Suprapubic skin (tissue), 4 donors: ENCODE measurements around the gene METTL16. TPM values are rescaled to one million over a fixed set of nuclear protein-coding genes. Genes with fewer than 3 reads are reported as not detected.

ENCODE experiments used
- DNase-seq, 2 donors: peaks; one replicate each; pipeline ENCODE4 v3.0.0-alpha.2; 2019; ENCODE audit warnings: low spot score in 2 of 2
- H3K27ac ChIP-seq: fragments of 200-600 bp; sonication (generic); one replicate; pipeline ENCODE4 v1.5.1; 2019
- H3K27me3 ChIP-seq: fragments of 200-600 bp; sonication (generic); one replicate; pipeline ENCODE4 v1.5.1; 2019
- H3K36me3 ChIP-seq: fragments of 200-600 bp; sonication (generic); one replicate; pipeline ENCODE4 v1.5.1; 2019
- H3K4me1 ChIP-seq: fragments of 200-600 bp; sonication (generic); one replicate; pipeline ENCODE4 v1.5.1; 2019
- H3K4me3 ChIP-seq: fragments of 200-600 bp; sonication (generic); one replicate; pipeline ENCODE4 v1.5.1; 2019; ENCODE audit warnings: mild to moderate bottlenecking
- H3K9me3 ChIP-seq: fragments of 200-600 bp; sonication (generic); one replicate; pipeline ENCODE4 v1.5.1; 2019
- EP300 ChIP-seq: sonication (generic); formaldehyde crosslinking; IDR thresholded peaks from one replicate; pipeline ENCODE4 v1.6.1; 2017; ENCODE audit warnings: antibody characterized with exemption
- POLR2A ChIP-seq, 2 donors: fragments of 450-650 bp; IDR thresholded peaks; one replicate each; pipeline ENCODE4 v1.6.1; 2017; ENCODE audit warnings: antibody characterized with exemption in 2 of 2, mild to moderate bottlenecking in 2 of 2, moderate library complexity in 2 of 2
- POLR2AphosphoS5 ChIP-seq, 3 donors: sonication (generic); formaldehyde crosslinking; IDR thresholded peaks; one replicate each; pipeline ENCODE4 v1.6.1; 2017; ENCODE audit warnings: antibody characterized with exemption in 3 of 3
- WGBS: methylation state at CpG from one replicate; pipeline ENCODE4 v1.1.5; 2018; 5-methylcytosine and 5-hydroxymethylcytosine counted together
- total RNA-seq, 4 donors: library from RNA; depleted of rRNA; stranded (reverse); fragments of >200 nt; gene quantifications; one replicate each; pipeline ENCODE4 v1.1.0, GENCODE V29; 2016
- TF ChIP-seq, protein P1 (sequence below), 2 donors: fragments of 200-600 bp in 1 of 2; fragments of 450-650 bp in 1 of 2; sonication (generic) in 1 of 2; IDR thresholded peaks; one replicate each; pipeline ENCODE4 v1.5.1; 2016 to 2019; ENCODE audit warnings: antibody characterized with exemption in 2 of 2, mild to moderate bottlenecking in 1 of 2, moderate library complexity in 1 of 2

The METTL16 gene
- total RNA-seq, 4 donors from 2014 or later, result 30.8 to 53.3 (median 35.9) TPM

DNA sequence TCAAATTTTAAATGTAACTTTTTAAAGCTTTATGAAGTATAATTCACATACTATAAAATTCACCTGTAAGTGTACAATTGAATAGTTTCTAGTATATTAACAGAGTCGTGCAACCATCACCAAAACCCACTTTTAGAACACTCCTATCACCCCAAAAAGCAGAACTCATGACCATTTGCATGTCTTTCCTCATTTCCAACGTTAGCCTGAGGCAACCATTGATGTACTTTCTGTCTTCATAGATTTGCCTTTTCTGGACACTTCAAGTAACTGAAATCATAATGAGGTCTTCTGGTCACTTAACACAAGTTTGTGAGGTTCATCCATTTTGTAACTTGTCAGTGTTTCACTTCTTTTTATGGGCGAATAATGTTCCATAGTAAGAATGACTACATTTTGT lies 33.2 kb downstream of the METTL16 start:
- Histone ChIP-seq H3K27ac (no peak overlapping the region), H3K36me3 (peaks cover 34% of the 10 kb centered on the region), H3K4me1 (peaks cover 2% of the 10 kb centered on the region), H3K4me3 (no peak overlapping the region), H3K9me3 (no peaks in the 10 kb centered on the region), H3K27me3 (no peaks in the 10 kb centered on the region)
- 79% methylated on average over 3 of the region's 3 CpGs for WGBS
- no peak for TF ChIP-seq POLR2AphosphoS5 (IDR thresholded peaks at IDR 0.05)
- no peak for TF ChIP-seq EP300
- TF ChIP-seq POLR2A (IDR thresholded peaks at IDR 0.05), result no peak
- no peak for DNase-seq

DNA sequence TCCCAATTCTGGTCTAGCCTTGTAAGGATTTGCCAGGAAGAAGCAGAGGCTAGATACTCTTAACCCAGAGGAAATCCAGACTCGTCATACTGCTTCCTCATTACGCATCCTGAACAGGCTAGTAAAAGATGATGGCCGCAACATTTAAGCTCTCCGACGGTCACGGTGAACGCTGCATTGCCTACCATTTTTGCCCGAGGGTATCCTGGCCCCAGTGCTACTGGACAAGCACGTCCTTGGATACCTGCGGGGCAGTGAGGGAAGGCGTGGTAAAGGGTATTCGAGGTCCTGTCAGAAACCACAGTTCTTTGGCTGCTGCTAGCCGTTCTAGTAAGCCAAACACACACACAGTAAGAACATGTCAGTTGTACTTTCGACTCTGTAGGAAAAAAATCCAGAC lies 36.6 kb downstream of the METTL16 start:
- WGBS, result 94% methylated on average over 14 of the region's 14 CpGs
- Histone ChIP-seq H3K36me3 (peaks cover 56% of the 10 kb centered on the region), H3K4me3 (no peak overlapping the region), H3K4me1 (no peaks in the 10 kb centered on the region), H3K27ac (no peak overlapping the region), H3K9me3 (no peaks in the 10 kb centered on the region), H3K27me3 (no peaks in the 10 kb centered on the region)
- TF ChIP-seq POLR2A (IDR thresholded peaks at IDR 0.05) (no peak), POLR2AphosphoS5 (IDR thresholded peaks at IDR 0.05) (no peak), EP300 (no peak)
- TF ChIP-seq, protein P1, sequence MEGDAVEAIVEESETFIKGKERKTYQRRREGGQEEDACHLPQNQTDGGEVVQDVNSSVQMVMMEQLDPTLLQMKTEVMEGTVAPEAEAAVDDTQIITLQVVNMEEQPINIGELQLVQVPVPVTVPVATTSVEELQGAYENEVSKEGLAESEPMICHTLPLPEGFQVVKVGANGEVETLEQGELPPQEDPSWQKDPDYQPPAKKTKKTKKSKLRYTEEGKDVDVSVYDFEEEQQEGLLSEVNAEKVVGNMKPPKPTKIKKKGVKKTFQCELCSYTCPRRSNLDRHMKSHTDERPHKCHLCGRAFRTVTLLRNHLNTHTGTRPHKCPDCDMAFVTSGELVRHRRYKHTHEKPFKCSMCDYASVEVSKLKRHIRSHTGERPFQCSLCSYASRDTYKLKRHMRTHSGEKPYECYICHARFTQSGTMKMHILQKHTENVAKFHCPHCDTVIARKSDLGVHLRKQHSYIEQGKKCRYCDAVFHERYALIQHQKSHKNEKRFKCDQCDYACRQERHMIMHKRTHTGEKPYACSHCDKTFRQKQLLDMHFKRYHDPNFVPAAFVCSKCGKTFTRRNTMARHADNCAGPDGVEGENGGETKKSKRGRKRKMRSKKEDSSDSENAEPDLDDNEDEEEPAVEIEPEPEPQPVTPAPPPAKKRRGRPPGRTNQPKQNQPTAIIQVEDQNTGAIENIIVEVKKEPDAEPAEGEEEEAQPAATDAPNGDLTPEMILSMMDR (IDR thresholded peaks at IDR 0.05), result no peak
- no peak for DNase-seq

DNA sequence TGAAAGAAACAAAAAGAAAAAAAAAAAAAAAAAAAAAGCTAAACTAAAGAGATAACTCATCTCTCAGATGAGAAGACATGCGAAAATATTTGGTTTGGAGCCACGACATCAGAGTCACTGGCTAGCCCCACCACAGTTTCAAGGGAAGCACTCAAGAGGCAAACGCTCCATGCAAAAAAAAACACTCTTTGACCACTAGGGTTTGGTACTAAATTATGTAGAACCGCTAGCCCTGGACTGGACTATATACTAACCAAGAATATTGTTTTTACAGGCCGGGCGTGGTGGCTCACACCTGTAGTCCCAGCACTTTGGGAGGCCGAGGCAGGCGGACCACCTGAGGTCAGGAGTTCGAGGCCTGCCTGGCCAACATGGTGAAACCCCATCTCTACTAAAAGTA lies 37.3 kb downstream of the METTL16 start:
- no peak for DNase-seq
- H3K4me3 ChIP-seq, result no peak overlapping the region
- H3K9me3 ChIP-seq, result no peaks in the 10 kb centered on the region
- no peak overlapping the region for H3K27ac ChIP-seq
- no peak for TF ChIP-seq POLR2A (IDR thresholded peaks at IDR 0.05)
- no peak for TF ChIP-seq EP300
- no peak for TF ChIP-seq POLR2AphosphoS5 (IDR thresholded peaks at IDR 0.05)
- TF ChIP-seq, protein P1 (IDR thresholded peaks at IDR 0.05), result no peak
- 94% methylated on average over 9 of the region's 9 CpGs for WGBS
- no peaks in the 10 kb centered on the region for H3K4me1 ChIP-seq
- peaks cover 60% of the 10 kb centered on the region for H3K36me3 ChIP-seq
- H3K27me3 ChIP-seq, result no peaks in the 10 kb centered on the region

DNA sequence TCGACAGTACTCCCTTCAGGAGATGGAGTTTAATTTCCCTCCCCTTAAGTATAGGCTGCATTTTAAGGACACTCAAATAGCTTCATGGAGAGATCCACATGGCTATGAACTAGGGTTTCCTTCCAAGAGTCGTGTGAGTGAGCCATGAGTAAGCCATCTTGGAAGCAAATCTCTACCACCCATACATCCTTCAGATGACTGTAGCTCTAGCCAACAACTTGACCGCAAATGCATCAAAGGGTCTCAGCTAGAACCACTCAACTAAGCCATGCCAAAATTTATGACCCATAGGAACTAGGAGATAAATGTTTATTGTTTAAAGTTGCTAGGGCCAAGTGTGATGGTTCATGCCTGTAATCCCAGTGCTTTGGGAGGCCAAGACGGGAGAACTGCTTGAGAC lies 43.4 kb downstream of the METTL16 start:
- 92% methylated on average over 4 of the region's 4 CpGs for WGBS
- H3K9me3 ChIP-seq, result no peaks in the 10 kb centered on the region
- no peak overlapping the region for H3K4me3 ChIP-seq
- H3K36me3 ChIP-seq, result peaks cover 72% of the 10 kb centered on the region
- DNase-seq, result no peak
- H3K4me1 ChIP-seq, result no peaks in the 10 kb centered on the region
- H3K27ac ChIP-seq, result no peak overlapping the region
- no peaks in the 10 kb centered on the region for H3K27me3 ChIP-seq
- TF ChIP-seq POLR2A (IDR thresholded peaks at IDR 0.05) (no peak), POLR2AphosphoS5 (IDR thresholded peaks at IDR 0.05) (no peak), EP300 (no peak)
- TF ChIP-seq, protein P1 (IDR thresholded peaks at IDR 0.05), result no peak

DNA sequence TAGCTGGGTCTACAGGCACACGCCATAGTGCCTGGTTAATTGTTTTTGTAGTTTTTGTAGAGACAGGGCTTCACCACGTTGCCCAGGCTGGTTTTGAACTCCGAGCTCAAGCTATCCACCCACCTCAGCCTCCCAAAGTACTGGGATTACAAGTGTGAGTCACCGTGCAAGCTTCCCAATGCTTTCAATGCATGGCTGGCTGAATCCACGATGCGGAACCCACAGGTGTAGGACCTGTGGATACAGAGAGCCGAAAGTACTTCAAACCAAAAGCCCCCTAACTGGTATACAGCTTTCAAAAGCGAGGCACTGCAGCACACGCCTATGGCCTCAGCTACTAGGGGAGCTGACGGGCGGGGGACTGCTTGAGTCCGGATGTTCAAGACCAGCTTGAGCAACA lies 44.8 kb downstream of the METTL16 start:
- DNase-seq, result no peak
- Histone ChIP-seq H3K9me3 (no peaks in the 10 kb centered on the region), H3K36me3 (peaks cover 73% of the 10 kb centered on the region), H3K27me3 (no peaks in the 10 kb centered on the region), H3K4me1 (no peaks in the 10 kb centered on the region), H3K27ac (no peak overlapping the region), H3K4me3 (no peak overlapping the region)
- TF ChIP-seq EP300, result no peak
- TF ChIP-seq, protein P1 (IDR thresholded peaks at IDR 0.05), result no peak
- TF ChIP-seq POLR2AphosphoS5 (IDR thresholded peaks at IDR 0.05), result no peak
- TF ChIP-seq POLR2A (IDR thresholded peaks at IDR 0.05), result no peak
- WGBS, result 94% methylated on average over 12 of the region's 12 CpGs

DNA sequence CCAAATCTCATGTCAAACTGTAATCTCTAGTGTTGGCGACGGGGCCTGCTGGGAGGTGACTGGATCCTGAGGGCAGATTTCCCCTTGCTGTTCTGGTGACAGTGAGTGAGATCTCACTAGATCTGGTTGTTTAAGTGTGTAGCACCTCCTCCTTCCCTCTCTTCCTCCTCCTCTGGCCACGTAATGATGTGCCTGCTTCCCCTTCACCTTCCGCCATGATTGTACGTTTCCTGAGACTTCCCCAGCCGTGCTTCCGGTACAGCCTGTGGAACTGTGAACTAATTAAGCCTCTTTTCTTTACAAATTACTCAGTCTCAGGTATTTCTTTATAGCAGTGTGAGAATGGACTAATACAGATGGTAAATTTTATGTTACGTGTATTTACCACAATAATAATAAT lies 49.2 kb downstream of the METTL16 start:
- Histone ChIP-seq H3K27ac (no peak overlapping the region), H3K9me3 (no peaks in the 10 kb centered on the region), H3K4me1 (no peaks in the 10 kb centered on the region), H3K4me3 (no peak overlapping the region), H3K36me3 (peaks cover 75% of the 10 kb centered on the region), H3K27me3 (no peaks in the 10 kb centered on the region)
- DNase-seq, result no peak
- TF ChIP-seq POLR2AphosphoS5 (IDR thresholded peaks at IDR 0.05), result no peak
- TF ChIP-seq, protein P1 (IDR thresholded peaks at IDR 0.05), result no peak
- no peak for TF ChIP-seq POLR2A (IDR thresholded peaks at IDR 0.05)
- no peak for TF ChIP-seq EP300
- 93% methylated on average over 8 of the region's 8 CpGs for WGBS
